ENCODE measurements around the gene IGSF11.
"Not testable (repeated sequence)": the region's sequence is repeated elsewhere in the genome, so short reads cannot be mapped to it uniquely, and the experiment has no call there.

Gene IGSF11, protein sequence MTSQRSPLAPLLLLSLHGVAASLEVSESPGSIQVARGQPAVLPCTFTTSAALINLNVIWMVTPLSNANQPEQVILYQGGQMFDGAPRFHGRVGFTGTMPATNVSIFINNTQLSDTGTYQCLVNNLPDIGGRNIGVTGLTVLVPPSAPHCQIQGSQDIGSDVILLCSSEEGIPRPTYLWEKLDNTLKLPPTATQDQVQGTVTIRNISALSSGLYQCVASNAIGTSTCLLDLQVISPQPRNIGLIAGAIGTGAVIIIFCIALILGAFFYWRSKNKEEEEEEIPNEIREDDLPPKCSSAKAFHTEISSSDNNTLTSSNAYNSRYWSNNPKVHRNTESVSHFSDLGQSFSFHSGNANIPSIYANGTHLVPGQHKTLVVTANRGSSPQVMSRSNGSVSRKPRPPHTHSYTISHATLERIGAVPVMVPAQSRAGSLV

DNA sequence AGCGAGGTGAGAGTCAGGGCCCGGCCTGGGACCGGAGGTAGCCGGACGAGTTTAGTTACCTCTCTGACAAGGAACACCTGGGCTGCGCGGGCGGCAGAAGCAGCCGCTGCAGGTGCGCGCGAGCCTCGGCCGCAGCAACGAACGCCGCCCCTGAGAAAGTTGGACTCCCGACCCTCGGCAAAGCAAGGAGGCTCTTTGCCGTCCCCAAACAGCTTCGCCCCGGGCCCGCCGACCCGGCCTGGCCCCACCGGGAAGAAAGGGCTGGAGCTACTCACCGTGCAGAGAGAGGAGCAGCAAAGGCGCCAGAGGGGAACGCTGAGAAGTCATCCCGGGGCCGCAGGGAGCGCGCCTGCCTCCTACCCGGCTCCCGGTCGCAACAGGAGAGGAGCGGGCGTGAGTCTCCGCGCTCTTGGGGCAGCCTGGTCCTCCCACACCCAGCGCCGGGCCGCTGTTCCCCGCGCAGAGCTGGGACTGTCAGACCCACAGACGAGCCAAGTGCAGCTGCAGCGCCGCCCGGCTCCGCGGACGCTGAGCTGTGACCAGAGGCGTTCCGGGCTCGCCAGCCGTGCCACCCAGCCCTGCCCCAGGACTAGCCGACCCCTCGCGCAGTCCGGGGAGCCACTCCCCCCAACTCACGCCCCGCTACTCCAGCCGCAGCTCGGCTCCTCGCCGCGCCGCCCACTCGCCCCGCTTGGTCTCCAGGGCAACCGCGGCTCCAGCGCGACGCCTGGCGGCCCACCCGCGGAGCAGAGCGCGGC, at the start of gene IGSF11:
Gene IGSF11, minus strand, starts transcription at position 591 of the 758 bp plus-strand sequence. Its CDS starts 264 bp downstream, at position 327.
- DNase-seq (ENCODE audit: insufficient read length, low spot score) (peak; percentile 53), FAIRE-seq (peak; percentile 80)

DNA sequence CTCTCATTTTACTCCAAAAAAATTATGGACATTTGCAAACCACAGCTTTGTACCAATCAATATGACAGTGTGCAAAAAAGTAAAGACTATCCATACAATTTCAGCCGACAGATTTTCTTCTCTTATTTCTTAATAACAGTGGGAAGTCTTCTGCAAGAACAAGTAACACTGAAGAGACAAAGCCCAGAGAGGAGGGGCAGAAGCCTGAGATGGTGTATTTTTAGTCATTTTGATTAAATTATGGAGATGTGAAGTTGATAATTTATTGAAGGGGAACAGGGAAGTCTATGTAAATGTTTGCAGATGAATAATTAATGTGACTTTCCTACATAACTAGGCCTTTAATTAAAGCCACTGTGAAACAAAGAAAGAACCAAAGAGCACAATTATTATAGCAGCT, 45.7 kb upstream of the IGSF11 start:
- DNase-seq (ENCODE audit: insufficient read length, low spot score): no peak
- FAIRE-seq: no peak

DNA sequence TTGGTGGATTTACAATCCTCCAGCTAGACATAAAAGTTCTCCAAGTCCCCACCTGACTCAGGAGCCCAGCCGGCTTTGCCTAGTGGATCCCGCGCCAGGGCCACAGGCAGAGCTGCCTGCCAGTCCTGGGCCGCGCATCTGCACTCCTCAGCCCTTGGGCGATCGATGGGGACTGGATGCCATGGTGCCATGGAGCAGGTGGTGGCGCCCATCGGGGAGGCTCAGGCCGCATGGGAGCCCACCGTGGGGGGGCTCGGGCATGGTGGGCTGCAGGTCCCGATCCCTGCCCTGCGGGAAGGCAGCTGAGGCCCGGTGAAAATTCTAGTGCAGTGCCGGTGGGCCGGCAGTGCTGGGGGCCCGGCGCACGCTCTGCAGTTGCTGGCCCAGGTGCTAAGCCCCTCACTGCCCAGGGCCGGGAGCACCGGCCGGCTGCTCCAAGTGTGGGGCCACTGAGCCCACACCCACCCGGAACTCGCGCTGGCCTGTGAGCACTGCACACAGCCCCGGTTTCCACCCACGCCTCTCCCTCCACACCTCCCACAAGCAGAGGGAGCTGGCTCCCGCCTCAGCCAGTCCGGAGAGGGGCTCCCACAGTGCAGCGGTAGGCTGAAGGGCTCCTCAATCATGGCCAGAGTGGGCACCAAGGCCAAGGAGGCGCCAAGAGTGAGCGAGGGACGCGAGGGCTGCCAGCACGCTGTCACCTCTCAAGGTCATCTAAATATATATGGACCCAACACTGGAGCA, 38.8 kb upstream of the IGSF11 start:
- no peak for FAIRE-seq

DNA sequence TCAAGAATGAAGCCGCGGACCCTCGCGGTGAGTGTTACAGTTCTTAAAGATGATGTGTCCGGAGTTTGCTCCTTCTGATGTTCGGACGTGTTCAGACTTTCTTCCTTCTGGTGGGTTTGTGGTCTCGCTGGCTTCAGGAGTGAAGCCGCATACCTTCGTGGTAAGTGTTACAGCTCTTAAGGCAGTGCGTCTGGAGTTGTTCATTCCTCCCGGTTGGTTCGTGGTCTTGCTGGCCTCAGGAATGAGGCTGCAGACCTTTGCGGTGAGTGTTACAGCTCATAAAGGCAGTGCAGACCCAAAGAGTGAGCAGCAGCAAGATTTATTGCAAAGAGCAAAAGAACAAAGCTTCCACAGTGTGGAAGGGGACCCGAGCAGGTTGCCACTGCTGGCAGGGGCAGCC, 37.8 kb upstream of the IGSF11 start:
- FAIRE-seq; DNase-seq (ENCODE audit: insufficient read length, low spot score): not testable (repeated sequence)

More for the DNA sequence above, 38.8 kb upstream of the IGSF11 start:
- no peak for DNase-seq (ENCODE audit: insufficient read length, low spot score)

DNA sequence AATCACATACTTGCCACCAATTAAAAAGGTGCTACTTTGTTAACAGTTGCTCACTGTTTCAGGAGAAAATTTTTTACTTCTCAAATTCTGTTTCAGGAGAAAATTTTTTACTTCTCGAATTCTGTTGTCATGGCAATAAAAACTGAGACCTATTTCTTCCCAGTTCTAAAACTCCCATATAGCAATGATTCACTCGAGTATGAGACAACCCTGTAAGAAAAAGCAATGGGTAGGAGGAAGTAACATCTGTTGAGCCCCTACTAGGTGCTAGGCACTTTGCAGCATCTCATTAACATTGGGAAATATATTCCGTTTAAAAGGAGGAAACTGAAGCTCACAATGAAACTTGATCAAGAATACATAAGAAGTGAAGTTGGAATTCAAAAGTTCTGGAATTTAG, 35.1 kb upstream of the IGSF11 start:
- FAIRE-seq: no peak
- no peak for DNase-seq (ENCODE audit: insufficient read length, low spot score)

DNA sequence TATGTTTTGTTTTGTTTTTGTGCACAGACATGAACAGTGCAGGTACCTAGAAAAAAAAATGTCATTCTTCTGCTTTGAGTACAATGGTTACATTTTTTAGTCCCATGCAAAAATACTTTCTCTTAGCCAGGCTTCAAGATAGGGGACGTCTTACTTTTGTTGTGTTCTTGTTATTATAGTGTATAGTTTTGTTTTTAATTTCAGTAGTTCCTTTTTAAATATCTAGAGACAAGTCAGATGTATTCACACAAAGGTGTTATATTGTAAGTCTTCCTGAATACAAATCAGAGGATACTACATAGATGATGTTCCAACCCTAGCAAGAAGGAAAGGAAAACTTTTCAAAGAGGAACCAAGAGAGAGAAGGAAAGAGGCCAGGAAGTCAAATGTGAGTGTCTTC, 28.8 kb upstream of the IGSF11 start:
- FAIRE-seq (no peak), DNase-seq (ENCODE audit: insufficient read length, low spot score) (no peak)

DNA sequence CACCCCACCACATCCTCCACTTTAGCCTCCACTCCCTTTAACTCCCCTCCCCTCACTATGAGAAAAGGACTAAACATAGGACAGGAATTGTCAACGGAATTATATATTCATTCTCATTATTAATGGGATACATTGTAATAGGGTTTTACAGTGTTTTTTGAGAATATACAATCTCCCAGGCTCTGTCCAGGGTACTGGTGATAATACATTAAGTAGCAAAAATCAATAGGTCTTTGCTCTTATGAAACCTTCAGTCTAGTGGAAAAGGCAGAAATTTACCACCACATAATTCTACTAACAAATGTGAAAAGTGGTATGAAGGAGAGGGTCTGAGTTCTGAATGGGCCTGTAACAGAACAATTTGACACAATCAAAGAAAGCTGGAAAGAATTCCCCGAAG, 28.2 kb upstream of the IGSF11 start:
- FAIRE-seq (no peak), DNase-seq (ENCODE audit: insufficient read length, low spot score) (no peak)

DNA sequence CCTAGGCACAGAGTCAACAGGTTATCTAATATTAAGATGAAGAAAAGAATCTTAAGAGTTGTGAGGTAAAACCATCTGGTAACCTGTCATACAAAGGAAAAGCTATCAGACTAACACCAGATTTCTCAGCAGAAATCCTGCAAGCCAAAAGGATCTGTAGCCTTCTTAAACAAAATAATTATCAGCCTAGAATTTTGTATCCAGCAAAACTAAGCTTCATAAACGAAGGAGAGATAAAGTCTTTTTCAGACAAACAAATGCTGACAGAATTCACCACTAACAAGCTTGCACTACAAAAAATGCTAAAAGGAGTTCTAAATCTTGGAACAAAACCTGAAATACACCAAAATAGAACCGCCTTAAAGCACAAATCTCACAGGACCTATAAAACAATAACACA, 9.9 kb upstream of the IGSF11 start:
- no peak for FAIRE-seq
- DNase-seq (ENCODE audit: insufficient read length, low spot score): no peak

DNA sequence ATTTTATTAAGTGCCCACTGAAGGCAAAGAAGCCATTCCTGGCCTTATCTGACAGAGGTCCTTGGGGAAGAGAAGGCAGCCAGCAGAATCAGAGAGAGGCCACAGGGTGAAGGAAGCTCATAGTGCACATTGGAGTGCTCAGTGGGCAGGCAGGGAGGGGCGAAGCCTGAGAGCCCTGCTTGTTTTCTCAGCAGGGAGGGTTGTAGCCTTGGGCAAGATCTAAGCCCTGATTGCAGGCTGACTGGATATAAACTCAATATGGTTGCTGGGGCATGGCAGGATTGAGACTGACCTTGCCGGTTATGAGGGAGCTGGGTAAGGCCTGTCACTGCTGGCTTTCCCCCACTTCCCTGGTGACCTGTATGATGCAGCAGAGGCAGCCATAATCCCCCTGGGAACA, 7.5 kb upstream of the IGSF11 start:
- DNase-seq (ENCODE audit: insufficient read length, low spot score) (no peak), FAIRE-seq (no peak)

DNA sequence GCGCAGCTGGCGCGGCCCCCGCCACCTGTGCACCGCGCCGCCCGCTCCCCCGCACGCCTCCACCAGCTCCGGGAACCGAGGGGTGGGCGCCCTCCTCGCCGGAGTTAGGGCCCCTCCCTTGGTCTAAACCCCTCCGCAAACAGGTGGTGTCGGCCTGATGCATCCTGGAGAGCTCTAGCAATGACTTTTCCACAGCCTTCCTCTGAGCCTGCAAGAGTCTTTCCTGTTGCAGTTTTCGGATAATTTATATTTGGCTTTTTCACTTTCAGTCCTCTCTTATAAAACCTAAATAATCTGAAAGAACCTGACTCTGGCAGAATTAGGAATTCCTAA, 334 bp upstream of the IGSF11 start:
- FAIRE-seq (no peak), DNase-seq (ENCODE audit: insufficient read length, low spot score) (no peak)

DNA sequence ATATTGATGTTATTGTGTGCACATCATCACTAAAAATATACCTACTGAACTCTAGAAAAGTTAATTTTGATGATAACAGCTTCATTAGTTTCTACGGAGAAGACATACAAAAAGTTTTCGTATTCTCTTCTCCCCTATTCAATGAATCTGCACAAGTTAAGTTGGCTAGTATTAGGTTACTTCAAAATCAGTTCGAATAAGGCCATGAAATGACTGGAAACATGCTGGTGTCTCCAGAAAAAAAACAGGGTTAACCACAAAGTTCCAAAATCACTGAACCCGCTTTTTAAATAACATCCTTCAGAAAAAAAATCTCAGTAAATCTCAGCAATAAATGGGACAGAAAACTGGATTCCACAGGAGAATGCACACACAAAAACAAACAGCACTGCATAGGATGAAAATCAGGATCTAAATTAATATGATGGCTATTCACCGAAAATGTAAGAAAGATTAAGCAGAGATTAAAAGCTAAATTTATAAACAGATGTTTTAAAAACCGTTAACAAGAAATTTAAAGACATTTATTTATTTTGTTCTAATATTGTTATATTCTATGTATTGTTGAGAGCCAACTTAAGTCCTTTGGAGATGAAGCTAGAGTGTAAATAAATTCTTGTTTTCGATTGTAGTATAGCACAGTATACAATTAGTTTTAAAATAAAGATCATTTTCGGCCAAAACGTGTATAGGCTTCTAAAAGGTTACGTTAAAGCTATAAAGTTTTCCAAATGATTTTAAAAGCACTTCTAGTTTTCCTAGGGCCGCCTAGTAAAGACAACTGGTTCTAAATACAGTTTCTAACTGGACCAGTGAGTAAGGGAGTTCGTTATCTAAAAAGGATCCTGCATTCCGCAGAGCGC, 1.0 kb downstream of the IGSF11 start:
- no peak for FAIRE-seq
- no peak for DNase-seq (ENCODE audit: insufficient read length, low spot score)

DNA sequence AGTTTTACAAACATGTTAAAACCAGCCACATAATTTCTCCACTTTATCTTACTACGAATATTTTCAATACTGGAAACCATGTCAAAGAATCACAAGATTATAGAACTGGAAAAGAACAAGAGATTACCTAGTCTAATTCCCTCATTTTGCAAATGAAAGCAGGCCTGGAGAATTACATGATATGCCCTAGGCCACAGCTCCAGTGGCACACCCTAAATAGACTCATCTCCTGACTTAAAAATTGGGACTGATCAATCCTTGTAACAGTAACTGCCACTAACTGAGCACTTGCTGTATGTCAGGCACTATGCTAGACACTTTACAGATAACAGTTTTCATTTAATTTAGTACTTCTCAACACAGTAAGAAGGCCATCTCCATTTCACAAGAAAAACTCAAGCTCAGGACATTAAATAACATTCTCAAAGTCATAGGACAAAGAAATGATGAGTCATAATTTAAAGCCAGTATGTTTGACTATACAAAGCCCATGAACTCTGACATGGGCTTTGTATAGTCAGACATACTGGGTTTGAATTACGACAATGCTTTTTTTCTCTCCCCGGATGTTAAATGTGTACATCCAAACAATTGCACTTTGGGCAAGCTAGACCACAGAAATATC, 9.4 kb downstream of the IGSF11 start:
- no peak for DNase-seq (ENCODE audit: insufficient read length, low spot score)
- no peak for FAIRE-seq

DNA sequence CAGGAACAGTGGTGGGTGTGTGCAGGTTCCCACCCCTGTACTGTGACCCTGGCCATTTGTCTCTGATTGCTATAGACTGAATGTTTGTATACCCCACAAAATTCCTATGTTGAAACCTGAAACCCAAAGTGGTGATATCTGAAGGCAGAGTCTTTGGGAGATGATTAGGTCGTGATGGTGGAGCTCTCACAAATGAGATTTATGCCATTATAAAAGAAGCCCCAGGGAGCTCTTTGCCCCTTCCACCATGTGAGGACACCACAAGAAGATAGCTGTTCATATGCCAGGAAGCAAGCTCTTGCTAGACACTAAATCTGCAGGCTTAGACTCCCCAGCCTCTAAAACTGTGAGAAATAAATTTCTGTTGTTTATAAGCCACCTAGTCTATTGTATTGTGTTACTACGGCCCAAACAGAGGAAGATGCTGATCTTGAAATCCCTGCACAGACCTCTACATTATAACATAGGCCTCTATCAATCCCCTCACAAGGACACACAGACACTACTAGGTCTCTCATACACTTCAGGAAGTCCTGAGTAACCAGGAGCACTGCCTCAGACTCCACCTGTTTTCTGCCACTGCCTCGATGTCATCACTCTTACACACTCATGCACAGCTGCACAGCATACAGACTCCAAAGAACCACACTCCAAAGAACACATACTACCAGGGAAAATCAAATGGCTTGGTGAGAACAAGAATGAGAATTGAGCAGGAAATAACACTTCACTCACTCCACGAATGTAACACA, 14.7 kb downstream of the IGSF11 start:
- DNase-seq (ENCODE audit: insufficient read length, low spot score) (no peak), FAIRE-seq (no peak)

DNA sequence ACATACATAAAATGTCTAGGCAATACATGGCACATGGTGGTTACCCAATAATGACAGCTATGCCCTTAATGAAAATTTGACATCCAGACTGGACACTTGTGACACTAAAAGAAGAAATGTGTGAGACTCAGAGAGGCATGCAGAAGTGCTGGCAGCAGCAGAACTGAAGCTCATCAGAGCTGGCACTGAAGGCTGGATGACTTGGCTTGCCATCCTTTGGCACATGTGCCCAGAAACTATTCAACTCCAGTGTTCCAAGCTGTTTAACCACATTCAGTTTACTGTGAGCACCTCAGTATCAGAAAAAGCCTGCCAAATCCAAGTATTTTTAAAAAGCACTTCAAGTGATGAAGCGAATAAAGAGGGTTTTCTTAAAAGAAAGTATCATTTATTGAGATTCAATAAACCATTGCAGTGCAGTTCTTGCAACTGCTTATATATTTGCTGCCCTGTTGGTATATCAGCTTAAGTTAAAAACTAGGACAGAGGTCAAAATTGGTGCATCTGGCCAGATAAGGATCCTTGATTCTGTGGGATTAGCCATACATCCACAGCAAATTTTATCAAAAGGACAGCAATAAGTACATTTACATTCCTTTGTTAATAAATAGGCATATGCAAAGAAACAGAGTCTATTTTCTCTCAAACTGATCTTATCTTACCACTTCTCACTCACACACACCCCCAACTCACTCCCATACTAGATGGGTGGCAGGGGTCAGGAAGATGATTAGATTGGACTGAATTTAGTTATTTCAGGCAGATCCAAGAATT, 15.8 kb downstream of the IGSF11 start:
- FAIRE-seq (no peak), DNase-seq (ENCODE audit: insufficient read length, low spot score) (no peak)

DNA sequence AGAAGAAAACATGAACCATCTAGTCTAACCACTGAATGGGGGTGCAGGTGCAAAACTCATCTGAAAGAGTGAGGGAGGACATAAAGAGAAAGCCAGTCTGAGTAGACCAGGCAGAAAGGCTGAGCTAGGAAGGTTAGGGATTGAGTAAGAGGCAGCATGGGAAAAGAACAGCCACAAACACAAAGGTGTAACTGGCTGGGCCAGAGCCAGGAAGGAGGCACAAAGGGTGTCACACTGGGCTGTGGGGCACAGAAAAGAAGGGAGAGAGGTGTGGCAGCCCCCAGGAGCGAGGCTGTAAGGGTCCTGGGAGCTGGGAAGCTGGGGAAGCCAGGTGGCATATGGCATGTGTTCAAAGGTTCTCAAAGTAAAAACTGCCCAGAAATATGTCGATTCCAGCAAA, 18.7 kb downstream of the IGSF11 start:
- DNase-seq (ENCODE audit: insufficient read length, low spot score) (no peak), FAIRE-seq (no peak)

DNA sequence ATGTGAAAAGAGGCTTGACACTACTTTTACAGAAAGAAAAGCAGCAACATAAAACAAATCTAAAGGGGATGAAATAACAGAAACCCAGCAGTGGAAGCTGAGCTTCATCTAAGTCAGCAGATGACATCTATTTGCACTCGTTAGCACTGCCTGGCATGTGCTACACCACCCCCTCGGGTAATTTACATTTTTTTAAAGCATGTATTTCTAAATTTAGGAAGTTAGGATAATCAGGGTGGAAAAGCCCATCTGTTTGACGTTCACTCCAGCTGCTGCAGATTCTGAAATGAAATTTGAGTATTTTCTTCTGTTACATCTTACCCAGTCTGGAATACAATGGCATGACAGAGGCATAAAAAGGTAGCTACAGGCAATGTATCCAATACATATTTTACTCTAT, 20.7 kb downstream of the IGSF11 start:
- FAIRE-seq (no peak), DNase-seq (ENCODE audit: insufficient read length, low spot score) (no peak)

DNA sequence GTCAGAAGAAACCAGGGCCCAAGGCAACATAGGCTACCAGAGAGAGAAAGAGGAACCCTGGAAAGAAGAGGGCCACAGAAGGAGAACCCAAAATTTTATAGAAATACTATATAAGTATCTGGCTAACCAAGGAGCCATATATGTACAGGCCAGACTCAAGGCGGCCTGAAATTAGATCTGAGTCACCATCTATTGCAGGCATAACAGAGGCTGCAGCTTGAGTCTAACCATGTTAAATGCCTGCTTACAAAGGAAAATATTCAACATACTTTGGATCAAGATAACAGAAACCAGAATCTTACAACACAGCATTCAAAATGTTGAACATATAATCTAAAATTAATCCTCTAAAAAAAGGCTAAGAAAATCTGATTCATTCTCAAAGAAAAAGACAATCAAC, 23.1 kb downstream of the IGSF11 start:
- no peak for DNase-seq (ENCODE audit: insufficient read length, low spot score)
- FAIRE-seq: no peak

DNA sequence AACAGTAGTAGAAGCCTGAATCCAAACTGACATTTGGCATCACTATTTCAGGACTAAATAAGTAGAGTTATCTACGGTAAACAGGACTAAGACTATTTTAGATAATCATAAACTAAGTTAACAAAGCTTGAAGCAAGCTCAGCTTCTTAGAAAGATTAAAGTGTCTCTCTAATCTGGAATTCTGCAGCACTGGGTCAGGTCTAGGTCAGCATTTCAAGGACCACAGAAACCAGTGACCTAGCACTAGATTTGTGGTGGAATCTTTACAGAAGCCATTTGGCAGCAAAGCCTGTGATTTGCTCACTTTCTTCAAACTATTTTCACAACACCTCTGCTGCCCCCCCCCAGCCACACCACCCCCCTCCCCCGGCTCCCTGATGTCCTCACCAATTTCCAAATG, 37.5 kb downstream of the IGSF11 start:
- no peak for FAIRE-seq
- no peak for DNase-seq (ENCODE audit: insufficient read length, low spot score)

DNA sequence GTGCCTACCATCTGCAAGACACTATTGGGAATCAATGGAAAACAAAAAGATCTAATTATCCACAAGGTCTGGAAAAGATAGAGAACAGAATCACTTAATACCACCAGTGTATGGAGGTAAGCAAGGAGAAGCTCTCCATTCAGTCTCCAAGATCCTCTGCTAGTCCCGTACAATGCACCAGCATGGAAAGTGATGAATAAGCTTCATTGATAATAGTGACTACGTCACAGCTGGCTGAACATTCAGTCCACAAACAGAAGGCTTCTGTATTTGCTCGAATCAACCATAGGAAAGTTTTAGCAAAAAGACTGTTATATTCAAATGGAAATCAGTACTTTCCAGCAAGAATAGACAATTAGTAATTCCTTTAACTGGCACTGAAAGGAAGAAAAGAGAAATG, 42.9 kb downstream of the IGSF11 start:
- DNase-seq (ENCODE audit: insufficient read length, low spot score) (no peak), FAIRE-seq (no peak)
